ENCODE results near the gene TREML1.

The TREML1 gene

DNA sequence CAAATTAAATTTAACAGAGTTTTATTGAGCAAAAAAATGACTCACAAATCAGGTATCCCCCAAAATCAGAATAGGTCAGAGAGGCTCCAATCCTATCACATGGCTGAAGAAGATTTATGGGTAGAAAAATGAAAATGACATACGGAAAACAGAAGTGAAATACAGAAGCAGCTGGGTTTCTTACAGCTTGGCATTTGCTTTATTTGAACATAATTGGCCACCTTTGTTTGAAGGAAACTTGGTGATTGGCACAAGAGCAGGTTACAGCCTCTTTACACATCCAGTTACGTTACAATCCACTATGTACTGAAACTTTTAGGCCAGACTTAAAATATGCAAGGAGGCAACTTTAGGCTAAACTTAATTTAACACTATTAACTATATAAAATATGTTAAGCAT lies 20.5 kb upstream of the TREML1 start:
- peaks cover 5% of the 10 kb centered on the region for H3K27me3 ChIP-seq
- H3K4me3 ChIP-seq (ENCODE audit: low read depth, low read length) = no peak overlapping the region
- H3K9me3 ChIP-seq = no peaks in the 10 kb centered on the region
- H3K4me1 ChIP-seq = no peaks in the 10 kb centered on the region
- H3K36me3 ChIP-seq = no peaks in the 10 kb centered on the region
- TF ChIP-seq CTCF (IDR thresholded peaks at IDR 0.05; ENCODE audit: low read depth, low read length) = no peak
- DNase-seq = no peak

- no peak overlapping the region for H3K4me3 ChIP-seq (ENCODE audit: low read depth, low read length)
- no peaks in the 10 kb centered on the region for H3K4me1 ChIP-seq
- no peak for DNase-seq
- H3K36me3 ChIP-seq = no peaks in the 10 kb centered on the region
- no peak for TF ChIP-seq CTCF (IDR thresholded peaks at IDR 0.05; ENCODE audit: low read depth, low read length)
- H3K9me3 ChIP-seq = no peaks in the 10 kb centered on the region
- H3K27me3 ChIP-seq = 0 out of 2 replicates have a peak, but pooled peaks cover 2% of the 10 kb centered on the region
Measured at GRCh38 chr6:41171908-41172307, 17.8 kb upstream of the TREML1 start.

GRCh38 chr6:41170547-41171160 lies 16.5 kb upstream of the TREML1 start:
- H3K4me3 ChIP-seq (ENCODE audit: low read depth, low read length) = no peak overlapping the region
- no peaks in the 10 kb centered on the region for H3K4me1 ChIP-seq
- H3K9me3 ChIP-seq = no peaks in the 10 kb centered on the region
- H3K27me3 ChIP-seq = no peaks in the 10 kb centered on the region
- DNase-seq = no peak
- no peaks in the 10 kb centered on the region for H3K36me3 ChIP-seq
- no peak for TF ChIP-seq CTCF (IDR thresholded peaks at IDR 0.05; ENCODE audit: low read depth, low read length)

DNA sequence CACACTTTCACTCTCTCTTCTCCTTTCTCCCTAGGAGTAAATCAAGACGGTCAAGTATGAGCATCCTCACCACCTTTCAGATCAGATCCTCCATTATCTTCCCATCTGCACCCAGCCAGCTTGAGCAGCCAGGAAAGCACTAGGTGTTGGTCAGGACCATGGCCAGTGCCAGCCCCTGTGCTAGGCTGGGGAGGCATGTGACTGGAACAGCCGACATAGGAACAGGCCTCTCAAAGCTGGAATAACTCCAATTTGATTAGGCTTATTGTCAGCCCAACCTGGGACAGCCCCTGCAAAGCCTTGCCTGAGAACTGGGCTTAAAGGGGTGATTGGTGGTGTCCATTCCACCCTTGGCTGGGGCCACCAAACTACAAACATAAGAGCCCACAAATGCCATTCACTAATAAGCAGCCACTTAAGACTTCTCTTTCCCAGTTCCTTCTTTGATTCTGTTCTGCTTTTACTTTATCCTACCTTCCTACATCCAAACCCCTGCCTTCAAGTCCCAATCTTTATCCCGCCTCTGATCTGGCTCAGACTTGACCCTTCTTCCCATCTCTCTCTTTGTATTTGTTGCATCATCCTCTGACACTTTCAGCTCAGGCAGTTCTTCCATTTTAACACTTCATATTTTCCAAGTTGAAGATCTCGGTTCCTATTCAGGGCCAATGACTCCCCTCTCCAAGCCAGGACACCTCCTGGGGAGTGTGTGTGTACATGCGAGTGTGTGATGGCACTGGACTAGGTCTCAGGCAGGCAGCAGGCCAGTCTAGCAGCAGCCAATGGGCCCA lies 13.2 kb upstream of the TREML1 start:
- TF ChIP-seq CTCF (IDR thresholded peaks at IDR 0.05; ENCODE audit: low read depth, low read length) = no peak
- H3K27me3 ChIP-seq = no peaks in the 10 kb centered on the region
- no peaks in the 10 kb centered on the region for H3K36me3 ChIP-seq
- H3K4me1 ChIP-seq = no peaks in the 10 kb centered on the region
- H3K9me3 ChIP-seq = no peaks in the 10 kb centered on the region
- no peak overlapping the region for H3K4me3 ChIP-seq (ENCODE audit: low read depth, low read length)
- no peak for DNase-seq

- no peak for TF ChIP-seq CTCF (IDR thresholded peaks at IDR 0.05; ENCODE audit: low read depth, low read length)
- no peaks in the 10 kb centered on the region for H3K9me3 ChIP-seq
- no peaks in the 10 kb centered on the region for H3K4me1 ChIP-seq
- no peak overlapping the region for H3K4me3 ChIP-seq (ENCODE audit: low read depth, low read length)
- no peak for DNase-seq
- H3K36me3 ChIP-seq = no peaks in the 10 kb centered on the region
- no peaks in the 10 kb centered on the region; the same call in 1 of the 2 replicates for H3K27me3 ChIP-seq
Measured at GRCh38 chr6:41164551-41165120, 10.5 kb upstream of the TREML1 start.

DNA sequence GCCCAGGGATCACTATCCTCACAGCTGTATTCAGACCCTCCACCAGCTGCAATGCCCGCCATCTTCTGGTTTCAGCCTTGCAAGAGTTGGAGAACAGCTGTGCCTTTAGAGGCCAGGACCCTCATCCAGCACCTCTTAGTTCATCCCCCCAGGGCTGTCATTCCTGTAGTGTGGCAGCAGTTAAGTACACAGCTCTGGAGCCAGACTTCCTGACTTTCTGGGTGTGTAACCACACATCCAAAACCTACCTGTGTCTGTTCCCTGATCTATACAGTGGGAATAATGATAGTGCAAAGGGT lies 9.2 kb upstream of the TREML1 start:
- Histone ChIP-seq H3K9me3 (no peaks in the 10 kb centered on the region), H3K4me3 (ENCODE audit: low read depth, low read length) (no peak overlapping the region), H3K27me3 (no peaks in the 10 kb centered on the region; the same call in 1 of the 2 replicates), H3K36me3 (no peaks in the 10 kb centered on the region), H3K4me1 (no peaks in the 10 kb centered on the region)
- no peak for DNase-seq
- TF ChIP-seq CTCF (IDR thresholded peaks at IDR 0.05; ENCODE audit: low read depth, low read length) = no peak
